Cortex of kidney (tissue), 1 donor: Measurements from ENCODE around the gene PRR36.

Source experiments
- DNase-seq: peaks from one replicate; lab custom pipeline; 2025; lab: John Stamatoyannopoulos, UW

The PRR36 gene

DNA sequence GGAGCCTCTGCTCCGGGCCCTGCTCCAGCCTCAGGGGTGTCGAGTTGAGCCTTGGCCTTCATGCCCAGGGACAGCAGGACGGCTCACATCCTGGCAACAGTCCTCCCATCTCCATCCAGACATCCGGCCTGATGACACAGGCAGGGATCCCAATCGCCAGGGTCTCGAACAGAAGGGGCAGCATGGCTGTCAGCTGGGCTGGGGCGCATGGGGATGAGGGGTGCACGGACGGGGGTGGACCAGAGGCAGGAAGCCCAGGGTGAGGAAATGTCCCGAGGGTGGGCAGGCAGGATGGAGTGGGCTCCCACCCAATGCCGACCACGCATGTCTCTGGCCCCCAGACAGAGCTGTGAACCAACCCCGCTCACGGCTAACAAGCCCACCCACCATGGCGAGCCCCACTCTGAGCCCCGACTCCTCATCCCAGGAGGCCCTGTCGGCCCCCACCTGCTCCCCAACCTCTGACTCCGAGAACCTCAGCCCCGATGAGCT is 28.0 kb downstream of the PRR36 start:
- no peak for DNase-seq

DNA sequence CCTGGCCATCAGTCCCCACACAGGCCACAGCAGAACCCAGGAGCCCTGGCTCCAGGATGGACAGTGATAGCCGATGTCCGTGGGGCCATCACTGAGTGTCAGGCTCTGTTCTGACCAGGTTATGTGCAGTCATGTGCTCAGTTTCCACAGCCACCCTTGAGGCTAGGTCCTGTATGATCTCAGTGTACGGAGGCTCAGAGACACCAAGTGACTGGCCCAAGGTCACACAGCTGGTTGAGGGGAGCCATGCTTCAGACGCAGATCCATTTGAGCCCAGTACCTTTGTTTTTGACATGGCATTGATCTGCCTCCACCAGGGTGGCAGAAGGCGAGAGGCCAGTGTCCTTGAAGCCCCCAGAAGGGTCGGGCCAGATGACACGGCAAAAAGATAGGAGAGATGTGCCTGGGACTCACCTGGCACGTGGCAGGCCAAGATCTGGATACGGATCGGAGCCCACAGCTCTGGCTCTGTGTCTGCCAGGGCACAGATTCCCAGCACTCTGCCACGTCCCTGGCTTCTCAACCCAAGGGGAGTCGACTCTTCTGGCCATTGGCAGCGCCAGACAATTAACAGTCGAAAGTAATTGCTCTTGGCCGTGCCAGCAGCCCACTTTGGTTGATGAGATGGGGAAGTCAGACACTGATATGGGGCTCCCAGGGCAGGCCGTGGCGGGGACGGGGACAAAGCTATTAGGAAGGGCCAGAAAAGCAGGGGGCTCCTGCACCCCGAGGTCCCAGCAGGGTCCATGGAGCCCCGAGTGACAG is 28.6 kb downstream of the PRR36 start:
- no peak for DNase-seq

DNA sequence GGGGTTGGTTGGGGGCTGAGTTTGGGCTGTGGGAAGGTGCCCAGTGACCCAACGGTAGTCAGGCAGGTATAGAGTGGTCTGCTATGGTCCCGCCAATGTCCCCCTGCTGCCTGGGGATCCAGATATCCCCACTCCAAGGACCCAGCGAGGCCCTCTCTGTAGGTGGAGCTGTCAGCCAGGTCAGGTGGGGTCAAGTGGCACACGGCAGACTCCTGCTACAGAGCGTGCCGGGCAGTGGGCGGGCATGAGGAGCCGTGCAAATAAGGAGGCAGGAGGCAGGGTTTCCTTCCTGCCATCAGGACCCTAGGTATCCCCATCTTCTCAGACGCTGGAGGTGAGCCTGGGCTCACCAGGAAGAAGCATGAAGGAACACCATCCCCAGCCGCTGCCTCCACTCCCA is 29.2 kb downstream of the PRR36 start:
- no peak for DNase-seq

DNA sequence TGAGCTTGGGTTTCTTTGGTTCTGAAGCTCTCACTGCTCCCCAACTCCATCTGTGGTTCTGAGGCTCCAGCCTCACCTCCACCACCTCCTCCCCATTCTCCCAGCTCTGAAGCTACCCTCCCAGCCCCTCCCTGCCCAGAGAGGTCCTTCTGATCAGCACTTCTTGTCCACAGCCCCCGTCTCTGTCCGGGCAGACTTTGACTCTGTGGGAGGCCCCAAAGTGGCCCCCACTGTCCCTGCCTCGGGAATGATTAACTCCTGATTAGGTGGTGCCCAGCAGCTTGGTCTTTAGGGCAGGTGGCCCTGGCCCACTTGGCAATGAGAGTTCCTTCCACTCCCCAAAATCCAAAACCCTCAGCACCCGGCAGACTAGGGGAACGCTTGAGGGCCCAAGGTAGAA is 29.8 kb downstream of the PRR36 start:
- no peak for DNase-seq

DNA sequence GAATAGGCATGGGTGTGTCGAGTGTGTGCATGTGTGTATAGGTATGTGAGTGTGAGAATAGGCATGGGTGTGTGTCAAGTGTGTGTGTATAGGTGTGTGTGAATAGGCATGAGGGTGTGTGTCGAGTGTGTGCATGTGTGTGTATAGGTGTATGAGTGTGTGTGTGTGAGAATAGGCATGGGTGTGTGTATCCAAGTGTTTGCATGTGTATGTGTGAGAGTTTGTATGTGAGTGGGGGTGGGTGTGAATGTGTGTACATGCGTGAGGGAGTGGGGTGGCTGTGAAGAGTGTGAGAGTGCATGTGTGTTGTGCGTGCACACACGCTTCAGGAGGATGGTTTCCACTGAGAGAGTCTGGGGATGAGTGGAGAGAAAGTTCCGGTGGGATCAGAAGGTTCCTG is 30.7 kb downstream of the PRR36 start:
- DNase-seq = no peak

DNA sequence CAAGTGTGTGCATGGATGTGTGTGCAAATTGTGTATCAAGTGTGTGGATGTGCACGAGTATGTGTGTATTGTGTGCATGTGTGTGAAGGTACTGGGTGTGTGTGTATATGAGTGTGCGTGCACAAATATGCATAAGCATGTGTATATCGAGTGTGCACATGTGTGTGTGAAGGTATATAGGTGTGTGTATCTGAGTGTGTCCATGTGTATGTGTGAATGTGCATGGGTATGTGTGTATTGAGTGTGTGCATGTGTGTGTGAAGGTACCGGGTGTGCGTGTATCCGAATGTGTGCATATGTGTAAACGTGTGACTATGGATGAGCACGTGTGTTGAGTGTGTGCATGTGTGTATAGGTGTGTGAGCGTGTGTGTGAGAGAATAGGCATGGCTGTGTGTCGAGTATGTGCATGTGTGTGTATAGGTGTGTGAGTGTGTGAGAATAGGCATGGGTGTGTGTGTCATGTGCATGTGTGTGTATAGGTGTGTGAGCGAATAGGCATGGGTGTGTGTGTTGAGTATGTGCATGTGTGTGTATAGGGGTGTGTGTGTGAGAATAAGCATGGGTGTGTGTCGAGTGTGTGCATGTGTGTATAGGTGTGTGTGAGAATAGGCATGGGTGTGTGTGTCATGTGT is 31.4 kb downstream of the PRR36 start:
- no peak for DNase-seq

DNA sequence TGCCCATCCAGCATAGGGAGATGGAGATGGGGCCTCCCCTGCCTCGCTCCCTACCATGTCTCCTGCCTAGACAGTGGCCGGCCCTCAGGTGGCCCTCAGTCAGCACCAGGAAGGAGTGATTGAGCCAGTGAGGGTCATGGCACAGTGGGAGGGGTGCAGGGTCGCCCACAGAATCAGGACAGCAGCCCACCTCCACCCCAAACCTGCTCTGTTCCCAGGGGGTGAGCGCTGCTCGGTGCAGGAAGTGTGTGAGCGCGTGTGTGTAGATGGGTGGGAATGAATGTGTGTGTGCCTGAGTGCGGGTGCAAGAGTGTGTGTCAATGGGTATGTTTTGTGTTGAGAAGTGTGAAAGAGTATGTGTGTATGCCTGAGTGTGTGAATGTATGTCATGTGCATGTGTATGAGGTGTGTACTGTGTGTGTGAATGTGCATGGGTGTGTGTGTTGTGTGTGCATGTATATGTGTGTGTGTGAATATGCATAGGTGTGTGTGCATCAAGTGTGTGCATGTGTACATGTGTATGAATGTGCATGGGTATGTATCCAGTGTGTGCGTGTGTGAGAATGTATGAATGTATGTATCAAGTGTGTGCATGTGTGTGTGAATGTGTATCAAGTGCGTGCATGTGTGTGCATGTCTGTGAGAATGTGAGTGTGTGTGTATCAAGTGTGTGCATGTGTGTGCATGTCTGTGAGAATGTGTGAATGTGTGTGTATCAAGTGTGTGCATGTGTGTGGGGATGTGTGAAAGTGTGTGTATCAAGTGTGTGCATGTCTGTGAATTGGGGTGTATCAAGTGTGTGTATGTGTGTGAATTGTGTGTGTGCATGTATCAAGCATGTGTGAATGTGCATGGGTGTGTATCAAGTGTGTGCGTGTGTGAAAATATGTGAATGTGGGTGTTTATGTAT is 32.2 kb downstream of the PRR36 start:
- DNase-seq = no peak

DNA sequence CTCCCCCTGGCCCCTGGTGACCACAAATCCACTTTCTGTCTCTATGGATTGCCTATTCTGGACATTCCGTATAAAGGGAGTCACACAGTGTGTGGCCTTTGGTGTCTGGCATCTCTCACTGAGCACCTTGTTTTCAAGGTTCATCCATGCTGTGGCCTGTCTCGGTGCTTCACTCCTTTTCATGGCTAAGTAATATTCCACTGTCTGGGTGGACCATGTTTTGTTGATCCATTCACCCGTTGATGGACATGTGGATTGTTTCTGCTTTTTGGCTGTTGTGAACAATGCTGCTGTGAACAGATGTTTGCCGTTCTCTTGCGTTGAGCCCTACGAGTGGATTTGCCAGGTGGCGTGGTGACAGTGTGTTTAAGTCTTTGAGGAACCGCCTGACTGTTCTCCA is 33.6 kb downstream of the PRR36 start:
- DNase-seq = no peak

DNA sequence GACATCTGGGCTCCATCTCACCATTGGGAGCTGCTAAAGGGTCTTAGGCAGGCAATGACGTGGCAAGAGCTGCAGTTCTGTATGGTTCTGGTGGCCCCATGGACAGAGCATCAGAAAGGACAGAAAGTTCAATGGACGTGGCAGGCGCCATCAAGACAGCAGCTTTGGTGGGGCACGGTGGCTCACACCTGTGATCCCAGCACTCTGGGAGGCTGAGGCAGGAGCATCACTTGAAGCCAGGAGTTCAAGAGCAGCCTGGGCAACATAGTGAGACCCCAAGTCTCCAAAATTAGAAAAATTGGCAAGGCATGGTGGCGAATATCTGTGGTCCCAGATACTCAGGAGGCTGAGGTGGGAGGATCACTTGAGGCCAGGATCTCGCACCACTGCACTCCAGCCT is 34.7 kb downstream of the PRR36 start:
- no peak for DNase-seq

DNA sequence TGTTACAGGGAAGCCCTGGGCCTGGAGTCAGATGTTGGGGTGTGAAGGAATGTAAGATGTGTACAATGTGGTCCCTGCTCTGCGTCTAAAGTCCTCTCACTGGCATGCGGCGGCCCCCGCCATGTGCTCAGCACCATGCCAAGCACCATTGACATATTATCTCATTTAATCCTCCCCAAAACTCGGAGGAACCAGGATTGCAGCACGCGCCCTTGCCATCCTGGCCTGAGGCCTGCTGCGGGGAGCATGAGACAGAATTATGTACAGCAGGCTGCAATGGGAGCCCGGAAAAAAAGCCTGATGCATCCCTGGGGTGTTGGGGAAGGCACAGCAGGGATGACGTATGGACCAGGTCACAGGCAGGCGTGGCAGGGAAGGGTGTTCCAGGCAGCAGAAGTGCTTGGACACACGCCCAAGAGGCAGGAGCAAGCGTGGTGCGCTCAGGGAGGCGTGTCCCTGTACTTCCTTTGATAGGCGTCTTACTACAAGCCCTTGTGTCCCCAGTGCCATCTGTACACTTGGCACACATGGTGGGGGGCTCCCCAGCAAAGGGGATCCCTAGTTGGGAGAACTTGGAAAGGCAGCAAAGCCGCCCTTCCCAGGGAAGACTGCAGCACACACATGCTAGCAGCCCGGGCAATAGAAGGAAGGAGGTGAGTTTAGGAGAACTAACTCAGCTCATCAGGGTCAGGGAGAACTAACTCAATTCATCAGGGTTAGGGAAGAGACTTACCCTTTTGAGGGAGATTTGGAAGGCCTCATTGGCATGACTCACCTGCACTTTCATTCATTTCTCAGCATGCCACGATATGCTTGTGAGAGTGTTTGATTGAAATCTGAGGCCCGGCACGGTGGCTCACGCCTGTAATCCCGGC is 40.7 kb downstream of the PRR36 start:
- no peak for DNase-seq

DNA sequence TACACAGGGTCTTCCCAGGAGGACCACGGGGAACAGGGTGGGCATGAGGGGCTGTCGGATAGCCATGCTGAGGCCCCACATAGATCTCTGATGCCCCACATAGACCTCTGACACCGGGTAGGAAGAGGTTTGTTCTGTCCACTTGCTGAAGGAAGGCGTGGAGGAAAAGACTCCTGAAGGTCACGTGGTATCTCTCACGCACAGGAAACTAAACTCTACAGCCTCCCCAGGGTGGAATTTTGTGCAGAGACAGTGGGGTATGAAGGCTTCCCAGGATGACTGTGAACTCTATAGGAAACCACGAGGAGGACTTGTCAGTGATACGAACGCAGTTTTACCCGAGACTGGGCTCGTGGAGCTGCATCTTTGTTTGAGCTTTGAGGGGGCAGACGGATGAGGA is 41.4 kb downstream of the PRR36 start:
- no peak for DNase-seq

DNA sequence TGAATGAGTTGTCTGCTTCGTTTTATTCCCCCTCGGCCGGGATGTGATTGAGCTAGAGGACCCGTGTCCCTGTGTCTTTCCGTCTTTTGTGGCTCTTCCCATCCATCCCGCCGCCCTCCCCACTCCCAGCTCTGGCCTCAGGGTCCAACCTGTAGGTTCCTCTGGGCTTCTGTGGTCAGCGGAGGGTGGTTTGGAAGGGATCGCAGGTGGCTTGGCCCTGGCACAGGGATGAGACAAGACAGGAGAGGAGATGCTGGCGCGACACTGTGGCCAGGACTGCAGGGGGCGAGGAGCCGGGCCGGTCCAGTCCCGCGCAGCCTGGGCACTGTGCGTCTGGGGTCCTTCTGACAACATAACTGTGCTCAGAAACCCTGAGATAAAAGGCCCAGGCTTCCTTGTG is 42.2 kb downstream of the PRR36 start:
- no peak for DNase-seq

DNA sequence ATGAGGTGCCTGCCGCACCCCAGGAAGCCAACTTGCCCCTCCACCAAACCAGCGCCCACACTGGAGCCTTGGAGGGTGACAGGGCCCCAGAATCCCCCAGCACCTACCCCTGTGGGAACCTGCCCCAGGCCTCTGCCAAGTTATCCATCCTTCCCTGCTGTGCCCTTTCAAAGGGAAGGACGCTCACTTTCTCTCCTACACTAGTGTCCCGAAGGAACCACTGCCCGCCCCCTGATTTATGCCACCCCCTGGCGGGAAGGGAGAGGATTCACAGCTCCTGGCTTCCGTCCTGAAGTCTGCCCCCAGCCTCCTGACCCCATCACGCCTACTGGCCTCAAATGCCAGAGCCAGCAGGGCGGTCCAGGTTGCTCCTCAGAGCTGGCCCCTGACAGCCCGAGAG is 42.7 kb downstream of the PRR36 start:
- no peak for DNase-seq

DNA sequence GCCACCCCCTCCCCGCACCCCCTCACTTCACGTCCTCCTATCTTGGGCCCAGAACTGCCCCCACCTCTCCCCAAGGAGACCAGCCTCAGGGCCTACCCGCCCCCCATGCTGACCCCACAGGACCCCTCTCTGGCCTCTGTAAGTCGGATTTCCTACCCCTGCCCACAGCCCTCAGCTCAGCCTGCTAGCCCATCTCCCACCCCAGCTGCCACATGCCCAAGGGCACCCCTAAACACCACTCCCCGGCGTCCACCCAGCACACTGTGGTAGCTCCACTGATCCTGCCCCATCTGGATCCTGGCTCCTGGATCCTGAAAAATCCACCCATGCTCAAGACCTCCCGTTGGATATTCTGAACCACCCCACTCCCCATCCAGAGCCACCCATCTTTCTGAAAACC is 43.4 kb downstream of the PRR36 start:
- no peak for DNase-seq

DNA sequence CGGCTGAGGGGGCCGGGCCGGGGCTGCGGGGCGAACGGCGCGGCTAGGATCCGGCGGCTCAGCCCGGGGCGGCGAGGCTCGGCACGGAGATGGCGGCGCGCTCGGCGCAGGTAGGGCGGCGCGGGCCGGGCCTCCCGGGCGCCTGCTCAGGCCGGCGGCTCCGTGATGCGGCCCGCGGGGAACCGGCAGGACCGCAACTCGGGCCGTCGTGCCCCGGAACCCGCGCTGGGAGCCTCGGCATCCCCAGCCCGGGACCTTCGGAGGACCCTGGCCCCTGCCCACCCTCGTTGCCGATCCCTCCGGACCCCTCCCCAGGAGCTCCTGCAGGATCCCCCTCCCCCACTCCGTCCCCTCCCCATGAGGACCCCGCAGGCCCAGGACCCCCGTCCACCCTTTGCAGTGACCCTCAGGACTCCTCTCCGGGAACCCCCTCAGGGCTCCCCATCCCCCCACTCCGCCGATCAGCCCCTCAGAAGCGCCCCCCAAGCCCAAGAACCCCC is 43.9 kb downstream of the PRR36 start:
- DNase-seq = no peak

DNA sequence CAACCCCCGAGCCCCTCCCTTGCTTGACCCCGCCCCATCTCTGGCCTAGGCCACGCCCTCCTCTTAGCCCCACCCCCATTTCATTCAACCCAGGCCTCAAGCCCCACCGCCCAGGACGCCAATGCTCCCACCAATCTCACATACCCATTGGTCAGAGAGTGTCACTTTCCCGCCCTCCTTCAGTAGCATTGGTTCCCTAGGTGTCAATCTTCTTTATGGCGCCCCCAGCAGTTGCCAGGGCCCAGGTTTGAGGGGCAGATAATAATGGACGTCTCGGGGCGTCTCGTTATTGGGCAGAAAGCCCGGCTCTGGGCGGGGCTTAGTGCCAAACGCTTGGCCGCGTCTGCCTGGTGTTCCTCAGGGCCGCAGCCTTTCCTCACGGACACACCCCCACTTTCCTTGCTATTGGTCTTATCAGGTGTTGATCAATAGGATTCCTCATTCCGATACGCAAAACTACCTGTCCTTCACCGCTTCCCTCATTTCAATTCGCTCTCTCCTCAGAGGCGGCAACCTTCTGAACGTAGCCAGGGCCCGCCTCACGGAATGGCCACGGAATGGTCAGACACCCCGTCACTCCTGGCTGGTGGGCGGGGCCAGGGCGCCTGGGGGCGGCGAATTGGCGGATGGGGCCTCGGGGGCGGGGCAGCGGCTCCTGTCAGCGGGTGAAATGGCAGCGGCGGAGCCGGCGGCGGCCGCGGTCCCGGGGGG is 44.5 kb downstream of the PRR36 start, which contains the start of gene EVI5L:
Gene EVI5L, plus strand, starts transcription at position 658 of the 711 bp plus-strand sequence. CDS start 16,325 bp downstream, outside the sequence.
- DNase-seq = no peak

DNA sequence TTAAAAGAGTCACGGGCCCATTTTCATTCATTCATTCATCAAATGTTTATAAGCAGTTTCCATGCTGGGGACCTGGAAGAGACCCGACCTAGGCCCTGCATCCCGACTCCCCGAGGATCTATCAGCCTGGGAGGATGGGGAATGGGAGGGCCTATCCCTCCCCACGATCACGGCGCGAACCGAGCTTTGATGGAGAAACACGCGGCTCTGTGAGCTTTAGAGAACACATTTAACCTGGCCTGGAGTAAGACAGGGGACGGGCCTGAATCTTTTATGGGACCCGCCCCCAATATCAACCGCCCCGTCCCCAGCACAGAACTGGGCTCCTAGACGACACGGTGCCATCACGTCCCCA is 45.0 kb downstream of the PRR36 start:
- DNase-seq = no peak

DNA sequence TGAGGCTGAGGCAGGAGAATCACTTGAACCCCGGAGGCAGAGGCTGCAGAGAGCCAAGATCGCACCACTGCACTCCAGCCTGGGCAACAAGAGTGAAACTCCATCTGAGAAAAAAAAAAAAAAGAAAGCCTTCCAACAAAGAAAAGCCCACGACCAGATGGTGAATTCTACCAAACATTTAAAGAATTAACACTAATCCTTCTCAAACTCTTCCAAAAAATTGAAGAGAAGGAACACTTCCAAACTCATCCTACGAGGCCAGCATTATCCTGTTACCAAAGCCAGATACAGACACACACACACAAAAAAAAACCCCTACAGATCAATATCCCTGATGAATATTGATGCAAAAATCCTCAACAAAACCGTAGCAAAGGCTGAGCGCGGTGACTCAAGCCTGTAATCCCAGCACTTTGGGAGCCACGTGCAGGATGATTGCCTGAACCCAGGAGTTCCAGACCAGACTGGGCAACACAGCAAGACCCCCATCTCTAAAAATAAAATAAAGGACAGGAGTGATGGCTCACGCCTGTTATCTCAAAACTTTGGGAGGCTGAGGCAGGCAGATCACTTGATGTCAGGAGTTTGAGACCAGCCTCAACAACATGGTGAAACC is 50.4 kb downstream of the PRR36 start:
- no peak for DNase-seq

DNA sequence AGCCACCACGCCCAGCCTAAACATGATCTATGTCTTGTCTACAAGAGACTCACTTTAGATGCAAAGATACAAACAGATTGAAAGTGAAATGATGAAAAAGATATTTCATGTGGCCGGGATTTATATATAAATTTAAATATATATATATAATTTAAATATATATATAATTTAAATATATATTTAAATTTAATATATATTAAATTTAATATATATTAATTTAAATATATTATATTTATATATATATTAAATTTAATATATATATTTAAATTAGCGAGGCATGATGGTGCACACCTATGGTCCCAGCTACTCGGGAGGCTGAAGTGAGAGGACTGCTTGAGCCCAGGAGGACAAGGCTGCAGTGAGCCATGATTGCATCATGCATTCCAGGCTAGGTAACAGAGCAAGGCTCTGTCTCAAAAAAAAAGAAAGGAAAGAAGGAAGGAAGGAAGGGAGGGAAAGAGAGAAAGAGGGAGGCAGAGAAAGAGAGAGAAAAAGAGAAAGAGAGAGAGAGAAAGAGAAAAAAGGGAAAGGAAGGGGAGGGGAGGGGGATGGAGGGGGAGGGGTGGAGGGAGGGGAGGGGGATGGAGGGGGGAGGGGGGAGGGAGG is 51.2 kb downstream of the PRR36 start:
- DNase-seq = no peak

DNA sequence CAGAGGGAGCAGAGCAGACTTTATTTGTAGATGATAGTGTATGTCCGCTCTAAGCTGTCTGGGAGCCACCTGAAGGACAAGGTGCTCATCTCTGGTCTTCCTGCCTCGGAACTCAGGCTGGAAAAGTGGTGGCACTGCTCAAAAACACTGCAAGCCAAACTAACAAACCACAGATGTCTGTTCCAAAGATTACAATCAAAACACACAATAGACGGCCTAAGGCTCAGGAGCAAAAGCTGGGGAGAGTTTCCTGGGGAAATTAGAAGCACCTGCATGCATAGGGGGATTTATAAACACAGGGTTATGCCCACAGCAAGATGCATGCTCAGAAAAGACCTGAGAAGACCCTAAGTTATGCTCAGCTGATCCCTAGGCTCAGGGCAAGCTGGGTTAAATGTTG is 53.6 kb downstream of the PRR36 start:
- no peak for DNase-seq
